Fibroblast of lung (primary cell): Measurements from ENCODE around the gene IL17REL. TPM values are rescaled to one million over a fixed set of nuclear protein-coding genes. Genes with fewer than 3 reads are reported as not detected.

Source experiments
- DNase-seq, 2 donors: peaks; one replicate each; pipeline versions ENCODE4 v3.0.0 to v3.0.0-alpha.2; 2010; ENCODE audit warnings: low read depth in 2 of 2
- H2AFZ ChIP-seq: 2 replicates; pipeline ENCODE4 v1.5.1; 2012; ENCODE audit warnings: low read length, control low read depth, inconsistent platforms
- H3K27ac ChIP-seq: 2 replicates; pipeline ENCODE4 v1.5.1; 2011; ENCODE audit warnings: low read length, control low read depth; ENCODE audit not compliant: insufficient read depth
- H3K27me3 ChIP-seq: 2 replicates; pipeline ENCODE4 v1.5.1; 2011; ENCODE audit warnings: mild to moderate bottlenecking, low read length; ENCODE audit not compliant: control insufficient read depth, insufficient read depth
- H3K36me3 ChIP-seq: 2 replicates; pipeline ENCODE4 v1.5.1; 2011; ENCODE audit warnings: low read length; ENCODE audit not compliant: control insufficient read depth, insufficient read depth
- H3K4me1 ChIP-seq: 2 replicates; pipeline ENCODE4 v1.5.1; 2011; ENCODE audit warnings: low read length; ENCODE audit not compliant: control insufficient read depth, insufficient read depth; ENCODE audit errors: extremely low read depth
- H3K4me2 ChIP-seq: 2 replicates; pipeline ENCODE4 v1.5.1; 2011; ENCODE audit warnings: low read length, control low read depth; ENCODE audit not compliant: insufficient read depth; ENCODE audit errors: extremely low read depth
- H3K4me3 ChIP-seq, 4 experiments: fragments of 200-600 bp in 1 of 4; sonication (generic) in 1 of 4; replicated peaks in 1 of 4; 2 replicates each; pipeline ENCODE4 v1.5.1; 2011 to 2016; ENCODE audit warnings: low read length in 4 of 4, low read depth in 3 of 4, mild to moderate bottlenecking in 3 of 4, control low read depth in 2 of 4, inconsistent platforms in 1 of 4, mixed read lengths in 1 of 4; ENCODE audit not compliant: insufficient read depth in 1 of 4; ENCODE audit errors: control extremely low read depth in 1 of 4
- H3K79me2 ChIP-seq: 2 replicates; pipeline ENCODE4 v1.5.1; 2012; ENCODE audit warnings: mild to moderate bottlenecking, low read length, inconsistent platforms; ENCODE audit not compliant: control insufficient read depth, insufficient read depth
- H3K9ac ChIP-seq: 2 replicates; pipeline ENCODE4 v1.5.1; 2011; ENCODE audit warnings: mild to moderate bottlenecking, low read length, control low read depth; ENCODE audit not compliant: insufficient read depth
- H3K9me3 ChIP-seq: 2 replicates; pipeline ENCODE4 v1.5.1; 2012; ENCODE audit warnings: low read depth, low read length; ENCODE audit not compliant: control insufficient read depth, insufficient read depth
- H4K20me1 ChIP-seq: 2 replicates; pipeline ENCODE4 v1.5.1; 2011; ENCODE audit warnings: low read length; ENCODE audit not compliant: control insufficient read depth, insufficient read depth; ENCODE audit errors: extremely low read depth
- CTCF ChIP-seq, 2 donors: IDR thresholded peaks in 1 of 2; conservative IDR thresholded peaks in 1 of 2; 1 replicate in 1 of 2; 2 replicates in 1 of 2; pipeline ENCODE4 v1.5.1; 2011 to 2012; ENCODE audit warnings: low read length in 2 of 2, control low read depth in 1 of 2, inconsistent platforms in 1 of 2, low read depth in 1 of 2, mild to moderate bottlenecking in 1 of 2
- EZH2 ChIP-seq: IDR thresholded peaks from 2 replicates; pipeline ENCODE4 v1.5.1; 2012; ENCODE audit warnings: low read length, control low read depth, mild to moderate bottlenecking; ENCODE audit errors: missing control alignments
- polyA plus RNA-seq, 2 donors: library from polyadenylated mRNA; depleted of rRNA in 1 of 2; stranded (reverse) in 1 of 2; unstranded in 1 of 2; fragments of >200 nt; gene quantifications; 2 replicates each; pipeline ENCODE4 v1.2.1, GENCODE V29; 2011 to 2012; ENCODE audit warnings: missing spikeins in 1 of 2
- total RNA-seq: library from RNA; depleted of rRNA; stranded (reverse); fragments of >200 nt; gene quantifications from 2 replicates; pipeline ENCODE4 v1.2.1, GENCODE V29; 2014

Gene IL17REL
- total and polyA plus RNA-seq, 2 donors (not counting 1 experiment from before 2014, with no cell fraction given) = under 0.01 TPM; not detected in 1

- H3K27ac ChIP-seq = no peak overlapping the region
- H2AFZ ChIP-seq = no peak overlapping the region
- TF ChIP-seq CTCF (conservative IDR thresholded peaks at IDR 0.05 in 1 of 2, IDR thresholded peaks at IDR 0.05 in 1 of 2; ENCODE audit: low read depth in 1 of 2, low read length in 2 of 2) (no peak), EZH2 (no peak)
- H3K4me1 ChIP-seq = no peaks in the 10 kb centered on the region
- no peaks in the 10 kb centered on the region for H3K79me2 ChIP-seq
- no peak for DNase-seq
- no peak overlapping the region for H3K4me3 ChIP-seq
- H3K9me3 ChIP-seq = no peaks in the 10 kb centered on the region
- H4K20me1 ChIP-seq = no peaks in the 10 kb centered on the region
- no peak overlapping the region for H3K9ac ChIP-seq
- no peaks in the 10 kb centered on the region for H3K36me3 ChIP-seq
- no peaks in the 10 kb centered on the region for H3K27me3 ChIP-seq
- no peak overlapping the region for H3K4me2 ChIP-seq
These were observed 43.8 kb upstream of the IL17REL start for GRCh38 chr22:50056214-50056972.

GRCh38 chr22:50053861-50054260, 41.3 kb upstream of the IL17REL start:
- Histone ChIP-seq H3K36me3 (no peaks in the 10 kb centered on the region), H3K9me3 (no peaks in the 10 kb centered on the region), H4K20me1 (no peaks in the 10 kb centered on the region), H3K9ac (no peak overlapping the region), H3K27ac (no peak overlapping the region), H2AFZ (no peak overlapping the region), H3K27me3 (no peaks in the 10 kb centered on the region), H3K4me3 (no peak overlapping the region), H3K79me2 (no peaks in the 10 kb centered on the region), H3K4me2 (no peak overlapping the region), H3K4me1 (no peaks in the 10 kb centered on the region)
- TF ChIP-seq EZH2 (no peak), CTCF (conservative IDR thresholded peaks at IDR 0.05 in 1 of 2, IDR thresholded peaks at IDR 0.05 in 1 of 2; ENCODE audit: low read depth in 1 of 2, low read length in 2 of 2) (no peak)
- no peak for DNase-seq

GRCh38 chr22:50051930-50052329, 39.4 kb upstream of the IL17REL start:
- H4K20me1 ChIP-seq = no peaks in the 10 kb centered on the region
- H3K27ac ChIP-seq = no peak overlapping the region
- H3K9ac ChIP-seq = no peak overlapping the region
- H3K79me2 ChIP-seq = no peaks in the 10 kb centered on the region
- no peak for DNase-seq
- no peaks in the 10 kb centered on the region for H3K36me3 ChIP-seq
- no peak for TF ChIP-seq EZH2
- no peak overlapping the region for H3K4me2 ChIP-seq
- H3K9me3 ChIP-seq = no peaks in the 10 kb centered on the region
- H3K27me3 ChIP-seq = no peaks in the 10 kb centered on the region
- H3K4me3 ChIP-seq = no peak overlapping the region
- no peak overlapping the region for H2AFZ ChIP-seq
- H3K4me1 ChIP-seq = no peaks in the 10 kb centered on the region
